Neural progenitor cell (in vitro differentiated cells): ENCODE results near the gene MIA2.

ENCODE experiments used
- CTCF ChIP-seq: fragments of 200-600 bp; sonication (generic); IDR thresholded peaks from 2 replicates; pipeline ENCODE4 v1.5.1; 2017; ENCODE audit warnings: antibody characterized with exemption, mild to moderate bottlenecking
- EZH2 ChIP-seq: fragments of 200-600 bp; sonication (generic); IDR thresholded peaks from 2 replicates; pipeline ENCODE4 v1.6.1; 2017; ENCODE audit warnings: antibody characterized with exemption, mild to moderate bottlenecking, moderate library complexity

- TF ChIP-seq CTCF (no peak), EZH2 (no peak)
These were observed 148.7 kb downstream of the MIA2 start for GRCh38 chr14:39382463-39382862.
